GM19023 (cell line): ENCODE results near the gene SH3GLB2.
"Not testable (repeated sequence)": the region's sequence is repeated elsewhere in the genome, so short reads cannot be mapped to it uniquely, and the experiment has no call there.

Experiments used
- ATAC-seq: cut with Tn5 transposase; IDR thresholded peaks from one replicate; pipeline ENCODE4 v1.9.1; 2021; ENCODE audit warnings: mild to moderate bottlenecking, moderate library complexity; ENCODE audit not compliant: unreplicated experiment

Gene SH3GLB2

DNA sequence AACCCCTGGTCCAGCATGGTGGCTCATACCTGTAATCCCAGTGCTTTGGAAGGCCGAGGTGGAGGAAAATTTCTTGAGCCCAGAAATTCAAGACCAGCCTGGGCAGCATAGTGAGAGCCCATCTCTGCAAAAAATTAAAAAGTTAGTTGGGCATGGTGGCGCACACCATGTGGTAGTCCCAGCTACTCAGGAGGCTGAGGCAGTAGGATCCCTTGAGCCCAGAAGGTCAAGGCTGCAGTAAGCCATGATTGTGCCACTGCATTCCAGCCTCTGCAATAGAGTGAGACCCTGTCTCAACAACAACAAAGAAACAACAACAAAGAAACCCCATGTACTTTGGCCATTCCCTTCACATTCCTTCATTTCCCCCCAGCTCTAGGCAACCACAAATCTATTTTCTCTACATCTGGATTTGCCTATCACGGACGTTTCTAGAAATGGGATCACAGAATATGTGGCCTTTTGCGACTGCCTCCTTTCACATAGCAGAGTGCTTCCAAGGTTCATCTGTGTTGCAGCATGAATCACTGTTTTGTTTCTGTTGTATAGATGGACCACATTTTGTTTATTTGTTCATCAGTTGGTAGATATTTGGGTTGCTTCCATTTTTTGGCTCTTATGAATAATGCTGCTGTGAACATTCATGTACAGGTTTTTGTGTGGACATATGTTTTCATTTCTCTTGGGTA, 26.2 kb upstream of the SH3GLB2 start:
- no peak for ATAC-seq

- ATAC-seq: no peak
These were observed 24.9 kb upstream of the SH3GLB2 start for GRCh38 chr9:129053020-129053419.

- ATAC-seq: no peak
These were observed 24.5 kb upstream of the SH3GLB2 start for GRCh38 chr9:129052592-129052991.

GRCh38 chr9:129042016-129042415, 13.9 kb upstream of the SH3GLB2 start:
- no peak for ATAC-seq

DNA sequence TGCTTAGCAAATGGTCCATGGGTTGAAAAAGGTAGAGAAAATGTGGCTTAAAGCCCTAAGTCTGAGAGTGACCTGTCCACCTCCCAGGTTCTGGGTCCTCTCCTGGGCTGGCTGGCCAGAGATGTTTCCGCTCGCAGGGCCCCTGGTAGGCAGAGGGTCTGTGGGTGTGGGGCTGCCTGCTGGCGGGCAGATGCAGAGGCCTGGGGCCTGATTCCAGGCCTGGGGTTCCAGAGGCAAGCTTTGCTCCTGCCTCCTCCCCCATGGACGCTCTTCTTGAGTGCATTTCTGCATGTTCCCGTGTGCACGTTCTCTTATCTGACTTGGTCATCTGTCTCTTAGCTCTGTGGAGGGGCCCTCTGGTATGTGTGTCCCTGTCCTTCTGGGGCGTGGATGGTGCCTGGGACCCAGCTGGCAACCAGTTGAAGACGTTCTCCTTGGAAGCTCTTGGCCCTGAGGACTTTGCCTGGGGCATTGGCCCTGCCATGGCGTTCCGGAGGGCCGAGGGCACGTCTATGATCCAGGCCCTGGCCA, 12.0 kb upstream of the SH3GLB2 start:
- ATAC-seq: no peak

- no peak for ATAC-seq
These were observed 10.2 kb upstream of the SH3GLB2 start for GRCh38 chr9:129038109-129038852.

DNA sequence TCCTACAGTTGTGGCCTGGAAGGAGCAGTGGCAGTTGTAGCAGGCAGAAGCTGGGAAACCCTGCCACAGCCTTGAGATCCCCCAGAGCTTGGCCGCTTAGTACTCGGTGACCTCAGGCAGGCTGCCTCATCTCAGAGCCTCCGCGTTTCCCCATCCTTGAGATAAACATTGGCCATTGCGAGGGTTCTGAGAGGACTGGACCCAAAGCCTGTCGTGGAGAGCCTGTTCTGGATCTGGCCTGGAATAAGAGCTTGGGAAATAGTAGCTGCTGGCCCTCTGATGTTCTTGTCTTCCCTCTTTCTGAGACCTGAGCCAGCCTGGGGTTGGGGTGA, 9.6 kb upstream of the SH3GLB2 start:
- no peak for ATAC-seq

- ATAC-seq: no peak
These were observed 9.0 kb upstream of the SH3GLB2 start for GRCh38 chr9:129036923-129037766.

DNA sequence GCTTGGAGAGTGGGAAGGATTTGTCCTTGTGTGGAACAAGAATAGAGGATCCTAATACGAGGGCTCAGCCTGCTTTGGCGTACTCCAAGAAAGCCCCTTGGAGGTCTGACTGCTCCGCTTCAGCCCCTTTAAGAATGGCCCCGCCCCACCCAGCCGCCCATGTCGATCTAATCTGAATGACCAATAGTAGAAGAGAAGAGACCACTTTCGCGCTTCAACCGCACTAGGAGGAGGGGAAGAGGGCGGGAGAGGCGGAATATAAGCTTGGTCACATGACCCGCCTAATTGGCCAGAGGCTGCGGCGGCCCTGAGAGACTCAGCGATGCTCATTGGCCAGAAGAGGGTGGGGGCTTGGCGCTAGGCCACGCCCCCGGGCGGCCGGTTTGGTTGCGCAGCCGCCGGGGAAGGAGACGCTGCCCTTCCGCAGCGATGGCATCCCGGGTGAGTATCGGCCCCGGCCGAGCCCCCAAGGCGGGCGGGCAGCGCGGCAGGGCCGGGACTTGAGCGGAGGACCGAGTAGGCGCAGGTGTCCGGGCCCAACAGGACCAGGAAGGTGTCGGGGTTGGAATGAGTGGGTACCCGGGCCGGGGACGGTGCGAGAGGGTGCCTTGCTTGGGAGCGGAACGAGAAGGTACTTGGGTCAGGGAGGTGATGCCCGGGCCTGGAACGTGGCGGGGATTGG, 8.3 kb upstream of the SH3GLB2 start, which contains the start of gene MIGA2:
MIGA2 (plus strand) TSS at position 386 of the 682 bp plus-strand sequence. CDS start 3,969 bp downstream, outside the sequence.
- peak; percentile 97 for ATAC-seq

DNA sequence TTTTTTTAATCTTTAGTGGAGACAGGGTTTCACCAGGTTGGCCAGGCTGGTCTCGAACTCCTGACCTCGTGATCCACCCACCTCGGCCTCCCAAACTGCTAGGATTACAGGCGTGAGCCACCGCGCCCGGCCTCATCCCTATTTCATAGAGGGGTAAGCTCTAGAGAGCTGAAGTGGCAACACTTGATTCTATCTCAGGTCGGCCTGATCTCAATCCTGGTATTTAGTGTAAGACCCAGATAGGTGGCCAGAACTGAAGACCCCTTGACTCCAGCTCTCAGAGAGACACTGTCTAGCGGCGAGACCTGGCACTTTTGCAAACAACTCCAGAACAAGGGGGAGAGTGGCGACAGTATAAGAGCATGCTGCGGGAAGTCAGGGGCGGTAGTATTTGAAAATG, 7.7 kb upstream of the SH3GLB2 start:
- not testable (repeated sequence) for ATAC-seq

- ATAC-seq: no peak
These were observed 5.1 kb upstream of the SH3GLB2 start for GRCh38 chr9:129033216-129033615.

DNA sequence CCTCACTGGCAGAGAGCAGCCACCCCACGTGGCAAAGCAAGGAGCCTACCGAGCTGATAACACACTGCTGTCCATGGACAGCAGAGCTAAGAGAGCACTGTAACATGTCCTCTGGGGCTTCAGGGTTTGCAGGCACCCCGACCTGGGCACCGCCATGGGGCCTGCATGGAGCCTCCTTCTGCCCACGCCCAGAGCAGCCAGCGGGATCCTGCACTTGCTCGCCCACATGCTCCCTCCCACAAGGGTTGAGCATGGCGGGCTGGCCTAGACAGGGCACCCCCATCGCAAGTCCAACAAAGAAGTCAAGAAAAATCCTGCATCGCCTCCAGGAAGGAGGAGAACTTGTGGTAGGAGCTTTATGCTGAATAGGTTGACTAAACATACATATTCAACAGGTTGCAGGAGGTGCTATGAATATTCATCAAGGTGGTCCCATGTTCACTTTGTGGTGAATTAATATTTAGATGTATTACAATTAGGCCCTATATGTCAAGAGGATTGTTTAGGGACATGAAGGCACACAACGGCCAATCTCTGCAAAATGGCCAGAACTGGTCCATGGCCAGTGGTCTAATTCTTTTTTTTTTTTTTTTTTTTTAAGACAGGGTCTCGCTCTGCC, 4.5 kb upstream of the SH3GLB2 start:
- ATAC-seq: no peak

DNA sequence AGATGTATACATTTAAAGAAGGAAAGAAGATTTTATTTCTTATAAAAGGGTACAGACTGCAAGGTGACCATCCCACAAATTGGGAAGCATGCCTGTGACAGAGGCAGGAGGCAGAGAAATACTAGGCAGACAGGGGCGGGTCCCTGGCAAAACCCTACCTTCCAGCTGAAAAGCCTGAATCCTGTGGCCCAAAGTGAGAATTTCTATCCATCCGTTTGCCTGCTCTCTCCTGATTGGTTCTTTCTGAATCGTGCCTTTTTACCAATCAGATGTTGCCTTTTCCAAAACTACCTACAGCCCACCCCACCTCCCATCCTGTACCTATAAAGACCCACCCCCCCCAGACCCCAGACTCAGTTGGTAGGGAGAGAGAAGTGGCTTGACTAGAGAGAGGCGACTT, 3.4 kb upstream of the SH3GLB2 start:
- no peak for ATAC-seq

- no peak for ATAC-seq
These were observed 2.1 kb upstream of the SH3GLB2 start for GRCh38 chr9:129030191-129030590.

DNA sequence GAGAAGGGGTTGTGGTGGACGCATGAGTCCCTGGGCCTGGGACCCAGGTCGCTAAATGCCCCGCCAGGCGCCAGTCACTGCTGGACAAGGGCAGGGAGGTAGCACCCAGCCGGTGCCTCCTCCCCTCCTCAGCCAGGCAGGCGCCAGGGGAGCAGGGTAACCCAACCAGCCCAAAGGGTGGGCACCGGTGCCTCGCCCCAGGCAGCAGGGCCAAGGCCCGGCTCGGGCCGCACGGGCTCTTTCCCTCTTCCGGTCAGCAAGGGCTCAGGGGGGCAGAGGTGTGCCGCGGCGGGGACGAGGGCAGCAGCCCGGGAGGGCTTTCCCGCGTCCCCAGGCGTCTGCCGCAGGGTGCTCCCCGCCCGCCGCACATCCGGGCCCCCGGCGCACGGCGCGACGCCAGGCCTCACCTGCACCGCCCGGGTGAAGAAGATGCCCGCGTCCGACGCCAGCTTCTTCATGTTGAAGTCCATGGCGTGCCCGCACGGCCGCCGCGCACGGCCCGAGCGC, 393 bp downstream of the SH3GLB2 start:
- peak; percentile 43 for ATAC-seq

DNA sequence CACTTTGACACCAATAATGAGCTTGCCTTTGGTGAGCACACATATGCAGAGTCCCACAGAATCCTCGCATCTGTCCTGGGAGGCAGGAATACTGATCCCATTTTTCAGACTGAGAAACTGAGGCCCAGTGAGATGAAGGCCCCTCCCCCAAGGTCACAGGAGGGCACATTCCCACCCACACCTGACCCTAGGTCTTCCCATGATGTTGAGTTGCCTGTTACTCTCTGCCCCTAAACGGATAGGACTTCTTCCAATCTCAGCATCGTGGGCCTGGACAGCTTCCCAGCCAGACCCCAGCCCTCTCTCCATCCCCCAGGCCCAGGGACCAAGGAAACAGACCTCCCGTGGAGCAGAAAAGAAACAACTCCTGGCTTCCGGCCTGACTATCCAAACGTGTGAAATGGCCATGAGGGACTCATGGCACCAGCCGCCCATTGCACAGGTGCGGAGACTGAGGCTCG, 877 bp downstream of the SH3GLB2 start:
- no peak for ATAC-seq

GRCh38 chr9:129026442-129027223, 1.5 kb downstream of the SH3GLB2 start:
- no peak for ATAC-seq

DNA sequence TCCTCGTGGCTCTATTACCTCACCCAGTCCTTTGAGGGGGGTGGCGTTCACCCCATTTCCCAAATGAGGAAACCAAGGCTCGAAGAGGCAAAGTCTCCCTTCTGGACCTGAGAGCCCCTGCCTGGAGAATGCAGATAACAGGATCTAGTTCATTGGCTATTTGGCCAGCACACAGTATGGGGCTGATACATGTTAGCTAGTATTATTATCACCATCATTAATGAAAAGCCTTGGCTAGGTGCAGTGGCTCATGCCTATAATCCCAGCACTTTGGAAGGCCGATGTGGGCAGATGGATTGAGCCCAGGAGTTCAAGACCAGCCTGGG, 4.3 kb downstream of the SH3GLB2 start:
- no peak for ATAC-seq
